Measurements from ENCODE around the gene SLC35G3. TPM values are rescaled to one million over a fixed set of nuclear protein-coding genes. Genes with fewer than 3 reads are reported as not detected.

The SLC35G3 gene
- total RNA-seq, 2 experiments from 2014 or later: not detected

DNA sequence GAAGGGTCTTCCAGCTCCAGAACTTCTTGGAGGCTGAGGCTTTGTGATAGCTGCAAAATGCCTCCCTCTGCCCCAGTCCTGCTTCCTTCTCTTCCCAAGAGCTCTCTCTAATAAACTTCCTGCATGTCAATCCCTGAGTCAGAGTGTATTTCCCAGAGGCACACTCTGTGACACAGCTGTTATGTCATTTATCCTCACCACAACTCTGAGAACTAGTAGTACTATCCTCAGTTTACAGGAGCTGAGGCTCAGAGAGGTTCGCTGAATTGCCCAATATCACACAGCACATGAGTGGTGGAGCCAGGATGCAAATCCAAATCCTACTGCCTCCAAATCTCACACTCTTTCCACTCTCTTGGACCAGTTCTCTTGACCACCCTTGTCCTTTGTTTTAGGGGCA, 26.5 kb downstream of the SLC35G3 start:
- ChIA-PET CTCF (no interaction called here), POLR2A (interaction anchor here (1.0 to 1.1 kb wide), 2 partner anchors 104 to 208 kb away, joined by 3 read pairs; no protein-coding TSS in a partner anchor)
- Histone ChIP-seq H3K4me1 (ENCODE audit: insufficient read depth, low read length) (peaks cover 27% of the 10 kb centered on the region), H3K27me3 (ENCODE audit: control insufficient read depth in 1 of 2, insufficient read depth in 2 of 2, low read length in 2 of 2) (no peaks in the 10 kb centered on the region), H3K4me3 (ENCODE audit: low read length) (no peak overlapping the region), H3K9me3 (ENCODE audit: control insufficient read depth in 1 of 2, insufficient read depth in 1 of 2, low read length in 2 of 2) (no peaks in the 10 kb centered on the region), H3K27ac (ENCODE audit: low read depth in 1 of 2, low read length in 2 of 2) (no peak overlapping the region), H3K36me3 (ENCODE audit: insufficient read depth, low read length) (no peaks in the 10 kb centered on the region)
- no peaks in the 10 kb centered on the region for H3K36me3 Mint-ChIP-seq (ENCODE audit: low read depth)
- H3K9me3 Mint-ChIP-seq: no peaks in the 10 kb centered on the region
- intact Hi-C loops (cut with DNase I, micrococcal nuclease): loop anchor here in 1 of 2 experiments (10.0 kb wide), 1 partner anchor 637 kb away; the partner anchor contains the start of gene TAF15
- H3K27ac Mint-ChIP-seq: no peak overlapping the region
- no peak overlapping the region for H3K4me3 Mint-ChIP-seq
- no peak for ATAC-seq (ENCODE audit: poor library complexity)
- DNase-seq: no peak
- H3K4me1 Mint-ChIP-seq (ENCODE audit: low read depth): peaks cover 38% of the 10 kb centered on the region
- TF ChIP-seq, protein P1, sequence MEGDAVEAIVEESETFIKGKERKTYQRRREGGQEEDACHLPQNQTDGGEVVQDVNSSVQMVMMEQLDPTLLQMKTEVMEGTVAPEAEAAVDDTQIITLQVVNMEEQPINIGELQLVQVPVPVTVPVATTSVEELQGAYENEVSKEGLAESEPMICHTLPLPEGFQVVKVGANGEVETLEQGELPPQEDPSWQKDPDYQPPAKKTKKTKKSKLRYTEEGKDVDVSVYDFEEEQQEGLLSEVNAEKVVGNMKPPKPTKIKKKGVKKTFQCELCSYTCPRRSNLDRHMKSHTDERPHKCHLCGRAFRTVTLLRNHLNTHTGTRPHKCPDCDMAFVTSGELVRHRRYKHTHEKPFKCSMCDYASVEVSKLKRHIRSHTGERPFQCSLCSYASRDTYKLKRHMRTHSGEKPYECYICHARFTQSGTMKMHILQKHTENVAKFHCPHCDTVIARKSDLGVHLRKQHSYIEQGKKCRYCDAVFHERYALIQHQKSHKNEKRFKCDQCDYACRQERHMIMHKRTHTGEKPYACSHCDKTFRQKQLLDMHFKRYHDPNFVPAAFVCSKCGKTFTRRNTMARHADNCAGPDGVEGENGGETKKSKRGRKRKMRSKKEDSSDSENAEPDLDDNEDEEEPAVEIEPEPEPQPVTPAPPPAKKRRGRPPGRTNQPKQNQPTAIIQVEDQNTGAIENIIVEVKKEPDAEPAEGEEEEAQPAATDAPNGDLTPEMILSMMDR (IDR thresholded peaks at IDR 0.05): no peak
- H3K27me3 Mint-ChIP-seq: no peaks in the 10 kb centered on the region

DNA sequence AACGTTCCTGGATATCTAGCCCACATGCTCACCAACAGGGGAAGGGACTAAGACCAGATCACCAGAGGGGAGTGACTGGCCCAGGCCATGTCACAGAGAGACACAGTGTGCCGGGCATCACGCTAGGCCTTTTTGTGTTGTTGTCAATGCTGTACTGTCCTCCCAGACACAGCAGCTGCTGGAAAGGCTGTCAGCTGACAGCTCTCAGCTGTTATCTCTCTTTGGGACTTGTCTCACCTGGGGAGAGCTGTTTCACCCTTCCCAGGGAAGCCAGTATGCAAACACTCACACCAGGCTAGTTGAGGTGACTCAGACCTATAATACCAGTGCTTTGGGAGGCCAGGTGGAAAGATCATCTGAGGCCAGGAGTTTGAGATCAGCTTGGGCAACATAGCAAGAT, 27.1 kb downstream of the SLC35G3 start:
- no peaks in the 10 kb centered on the region for H3K9me3 Mint-ChIP-seq
- ATAC-seq (ENCODE audit: poor library complexity) (no peak), DNase-seq (peak in 1 of 14 experiments; percentile 25)
- Histone ChIP-seq H3K9me3 (ENCODE audit: control insufficient read depth in 1 of 2, insufficient read depth in 1 of 2, low read length in 2 of 2) (no peaks in the 10 kb centered on the region), H3K27me3 (ENCODE audit: control insufficient read depth in 1 of 2, insufficient read depth in 2 of 2, low read length in 2 of 2) (no peaks in the 10 kb centered on the region), H3K4me3 (ENCODE audit: low read length) (no peak overlapping the region), H3K36me3 (ENCODE audit: insufficient read depth, low read length) (no peaks in the 10 kb centered on the region), H3K4me1 (ENCODE audit: insufficient read depth, low read length) (peaks cover 27% of the 10 kb centered on the region), H3K27ac (ENCODE audit: low read depth in 1 of 2, low read length in 2 of 2) (no peak overlapping the region)
- ChIA-PET CTCF (interaction anchor here (2.1 kb wide), 1 partner anchor 146 kb away, joined by 8 read pairs; no protein-coding TSS in a partner anchor), POLR2A (interaction anchor here (1.0 to 1.1 kb wide), 2 partner anchors 105 to 208 kb away, joined by 3 read pairs; no protein-coding TSS in a partner anchor)
- H3K27ac Mint-ChIP-seq: no peak overlapping the region
- no peaks in the 10 kb centered on the region for H3K36me3 Mint-ChIP-seq (ENCODE audit: low read depth)
- no peak overlapping the region for H3K4me3 Mint-ChIP-seq
- peaks cover 38% of the 10 kb centered on the region for H3K4me1 Mint-ChIP-seq (ENCODE audit: low read depth)
- H3K27me3 Mint-ChIP-seq: no peaks in the 10 kb centered on the region
- intact Hi-C loops (cut with DNase I, micrococcal nuclease): loop anchor here in 1 of 2 experiments (10.0 kb wide), 1 partner anchor 638 kb away; the partner anchor contains the start of gene TAF15
- TF ChIP-seq, protein P1 (IDR thresholded peaks at IDR 0.05): no peak

DNA sequence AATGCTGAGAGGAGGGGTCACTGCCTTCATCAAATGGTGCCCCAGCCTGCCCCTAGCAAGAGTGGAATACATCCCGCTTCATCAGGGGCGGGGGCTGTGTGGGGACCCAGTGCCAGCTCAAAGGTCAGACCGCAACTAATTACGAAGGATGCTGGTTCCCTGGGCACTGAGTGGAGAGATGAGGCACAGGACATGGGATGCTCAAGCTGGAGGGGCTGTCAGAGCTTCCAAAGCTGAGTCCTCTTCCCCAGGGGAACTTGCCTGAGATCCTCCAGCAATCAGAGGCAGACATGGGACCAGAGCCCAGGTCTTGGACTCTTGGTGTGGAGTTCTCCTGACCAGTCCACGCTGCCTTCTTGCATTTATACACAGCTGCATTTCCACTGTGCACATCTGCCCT, 27.7 kb downstream of the SLC35G3 start:
- ATAC-seq (ENCODE audit: poor library complexity): no peak
- peaks cover 27% of the 10 kb centered on the region for H3K4me1 ChIP-seq (ENCODE audit: insufficient read depth, low read length)
- ChIA-PET CTCF (interaction anchor here (0.7 to 2.1 kb wide), 3 partner anchors 76 to 146 kb away, joined by 3 to 8 read pairs (median 3); partner anchors contain the start of gene SLFN5), POLR2A (interaction anchor here (1.4 kb wide), 2 partner anchors 76 to 373 kb away, joined by 4 read pairs; partner anchors contain the start of gene SLFN5)
- no peaks in the 10 kb centered on the region for H3K9me3 Mint-ChIP-seq
- intact Hi-C loops (cut with DNase I, micrococcal nuclease): loop anchor here in 1 of 2 experiments (10.0 kb wide), 1 partner anchor 638 kb away; the partner anchor contains the start of gene TAF15
- H3K27ac ChIP-seq (ENCODE audit: low read depth in 1 of 2, low read length in 2 of 2): no peak overlapping the region
- no peak overlapping the region for H3K4me3 ChIP-seq (ENCODE audit: low read length)
- no peak overlapping the region for H3K27ac Mint-ChIP-seq
- H3K36me3 ChIP-seq (ENCODE audit: insufficient read depth, low read length): no peaks in the 10 kb centered on the region
- no peaks in the 10 kb centered on the region for H3K27me3 ChIP-seq (ENCODE audit: control insufficient read depth in 1 of 2, insufficient read depth in 2 of 2, low read length in 2 of 2)
- TF ChIP-seq, protein P1 (IDR thresholded peaks at IDR 0.05): no peak
- H3K4me3 Mint-ChIP-seq: no peak overlapping the region
- peaks cover 38% of the 10 kb centered on the region for H3K4me1 Mint-ChIP-seq (ENCODE audit: low read depth)
- H3K27me3 Mint-ChIP-seq: no peaks in the 10 kb centered on the region
- no peaks in the 10 kb centered on the region for H3K36me3 Mint-ChIP-seq (ENCODE audit: low read depth)
- no peaks in the 10 kb centered on the region for H3K9me3 ChIP-seq (ENCODE audit: control insufficient read depth in 1 of 2, insufficient read depth in 1 of 2, low read length in 2 of 2)
- DNase-seq: peak in 1 of 14 experiments; percentile 19

Measured in CD4-positive, alpha-beta T cell (primary cell).